GM19452 (cell line): ENCODE data around the gene RAB32.

Experiments used
- ATAC-seq: cut with Tn5 transposase; IDR thresholded peaks from one replicate; pipeline ENCODE4 v1.9.1; 2021; ENCODE audit not compliant: unreplicated experiment

RAB32 gene

DNA sequence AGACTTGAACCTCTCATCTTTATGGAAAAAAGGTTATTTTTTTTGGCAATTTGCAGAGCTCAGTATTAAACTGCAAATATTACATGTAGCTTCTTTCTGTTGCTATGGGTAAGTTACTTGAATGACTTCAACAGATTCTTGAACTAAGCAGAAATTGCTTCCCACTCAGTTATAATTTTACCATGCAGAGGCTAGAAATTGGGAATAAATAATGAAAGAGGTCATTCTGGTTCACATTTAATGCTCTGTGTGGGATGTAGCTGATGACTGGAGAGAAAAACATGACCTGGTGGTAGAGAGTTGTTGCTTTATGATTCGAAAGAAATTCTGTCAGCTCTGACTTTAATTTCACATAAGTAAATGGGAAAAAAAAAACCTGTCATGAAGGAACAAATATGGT is 38.3 kb downstream of the RAB32 start:
- no peak for ATAC-seq

DNA sequence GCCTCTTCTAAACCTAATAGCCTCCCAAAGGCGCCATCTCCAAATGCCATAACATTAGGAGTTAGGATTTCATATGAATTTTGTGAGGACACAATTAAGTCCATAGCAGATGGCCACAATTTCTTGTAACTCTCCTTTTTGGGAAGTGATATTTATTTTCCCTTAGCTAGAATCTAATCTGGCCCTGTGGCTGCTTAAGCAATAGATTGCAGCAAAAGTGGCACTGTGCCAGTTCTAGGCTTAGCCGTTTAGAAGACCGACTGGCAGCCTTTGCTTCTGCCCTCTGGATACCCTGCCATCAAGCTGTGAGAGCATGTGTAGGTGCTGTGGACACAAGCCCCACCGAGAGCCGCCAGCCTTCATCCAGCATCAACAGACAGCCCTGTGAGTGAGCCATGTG is 39.2 kb downstream of the RAB32 start:
- ATAC-seq: no peak

DNA sequence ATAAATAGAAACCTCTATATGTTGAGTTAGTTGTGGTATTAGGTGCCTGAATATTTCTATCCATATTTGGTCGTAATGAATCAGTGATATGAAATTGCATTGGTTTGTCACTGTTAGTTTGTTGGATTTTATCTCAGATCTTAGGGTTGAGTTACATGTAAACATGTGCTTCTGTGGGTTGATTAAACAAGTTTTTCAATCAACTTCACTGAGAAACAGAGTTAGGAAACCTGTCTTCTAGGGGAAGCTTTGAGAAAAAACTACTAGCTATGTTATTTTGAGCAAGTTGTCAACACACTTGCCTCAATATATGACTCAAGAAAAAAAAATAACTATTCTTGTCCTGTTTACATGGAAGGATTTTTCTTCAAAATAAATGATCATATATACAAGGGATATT is 40.3 kb downstream of the RAB32 start:
- ATAC-seq: no peak

DNA sequence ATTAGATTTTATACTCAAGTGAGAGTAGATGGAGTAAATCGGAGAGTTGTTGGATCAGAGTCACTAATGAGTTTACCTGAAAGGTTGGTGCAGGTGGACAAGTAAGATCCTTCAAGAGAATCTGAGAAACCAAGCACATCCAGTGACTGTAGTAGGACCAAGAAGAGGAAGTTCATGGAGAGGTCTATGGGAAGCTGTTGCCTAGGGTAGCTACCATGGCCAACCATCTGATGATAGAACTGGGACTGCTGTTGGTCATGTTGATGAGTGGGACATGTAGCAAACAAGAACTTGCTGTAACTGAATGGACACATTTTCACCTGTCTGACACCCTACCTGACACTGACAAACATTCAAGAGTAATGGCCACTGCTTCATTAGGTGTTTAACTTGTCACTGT is 43.8 kb downstream of the RAB32 start:
- no peak for ATAC-seq

DNA sequence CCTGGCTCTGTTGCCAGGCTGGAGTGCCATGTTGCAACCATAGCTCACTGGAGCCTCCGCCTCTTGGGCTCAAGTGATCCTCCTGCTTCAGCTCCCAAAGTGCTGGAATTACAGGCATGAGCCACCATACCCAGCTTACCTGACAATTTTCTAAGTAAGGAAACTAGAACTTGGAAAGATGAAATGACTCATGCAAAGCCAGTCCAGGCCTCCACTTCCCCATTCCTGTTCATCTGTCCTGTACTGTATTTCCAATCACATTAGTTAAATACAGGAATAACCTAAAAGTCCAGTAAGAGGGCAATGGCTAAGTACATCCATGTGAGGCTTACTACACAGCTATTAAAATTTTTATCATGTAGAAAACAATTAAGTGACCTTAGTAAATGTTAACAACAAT is 46.9 kb downstream of the RAB32 start:
- ATAC-seq: no peak

DNA sequence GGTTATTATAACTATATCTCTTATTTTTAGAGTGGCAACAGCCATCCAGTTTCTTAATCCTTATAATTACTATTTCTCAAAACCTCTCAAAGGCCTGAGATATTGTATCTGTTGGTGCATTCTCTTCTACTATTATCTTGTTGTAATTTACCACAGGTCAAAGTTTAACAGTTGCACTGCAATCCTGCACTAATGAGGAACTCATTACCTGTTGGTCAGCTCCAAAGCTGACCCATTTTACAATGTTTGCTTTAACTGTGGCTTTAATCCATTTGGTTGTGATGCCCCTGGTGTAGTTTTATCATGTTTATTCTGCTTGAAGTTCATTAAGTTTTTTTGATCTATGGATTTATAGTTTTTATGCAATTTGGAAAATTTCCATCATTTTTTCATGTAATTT is 48.8 kb downstream of the RAB32 start:
- no peak for ATAC-seq

DNA sequence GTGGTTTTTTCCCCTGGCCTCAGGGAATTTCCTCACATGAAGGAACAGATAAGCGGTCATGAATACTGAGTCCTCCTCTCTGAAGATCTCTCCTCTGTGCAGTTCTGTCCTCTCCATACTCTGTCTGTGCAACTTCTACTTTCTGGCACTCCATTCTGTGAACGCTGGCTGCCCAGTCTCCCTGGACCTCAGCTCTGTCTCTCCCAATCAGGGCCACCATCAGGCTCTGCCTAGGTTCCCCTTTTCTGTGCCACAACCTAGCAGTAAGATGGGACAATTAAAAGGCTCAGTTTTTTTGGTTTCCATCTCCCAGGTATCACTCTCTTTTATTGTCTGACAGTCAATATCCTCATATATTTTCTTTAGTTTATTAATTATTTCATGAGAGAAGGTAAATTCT is 50.4 kb downstream of the RAB32 start:
- ATAC-seq: no peak

DNA sequence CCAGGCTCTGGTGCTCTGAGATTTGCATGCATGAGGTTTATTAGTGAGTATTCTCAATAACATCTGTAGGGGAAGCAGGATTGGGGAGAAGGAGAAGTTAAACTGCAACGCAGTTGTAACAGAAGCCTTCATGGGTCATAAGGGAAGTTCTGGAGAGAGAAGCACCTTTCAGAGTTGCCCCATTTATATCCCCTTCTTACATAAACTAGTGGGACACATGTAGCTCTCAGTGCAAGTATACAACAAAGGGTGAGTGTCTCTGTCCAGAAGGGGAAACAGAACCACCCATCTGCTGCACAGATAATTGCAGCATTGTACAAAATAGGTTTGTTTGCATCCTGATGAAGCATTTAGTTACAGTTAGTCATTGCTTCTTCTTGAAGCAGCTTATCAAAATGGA is 50.9 kb downstream of the RAB32 start:
- ATAC-seq: no peak

DNA sequence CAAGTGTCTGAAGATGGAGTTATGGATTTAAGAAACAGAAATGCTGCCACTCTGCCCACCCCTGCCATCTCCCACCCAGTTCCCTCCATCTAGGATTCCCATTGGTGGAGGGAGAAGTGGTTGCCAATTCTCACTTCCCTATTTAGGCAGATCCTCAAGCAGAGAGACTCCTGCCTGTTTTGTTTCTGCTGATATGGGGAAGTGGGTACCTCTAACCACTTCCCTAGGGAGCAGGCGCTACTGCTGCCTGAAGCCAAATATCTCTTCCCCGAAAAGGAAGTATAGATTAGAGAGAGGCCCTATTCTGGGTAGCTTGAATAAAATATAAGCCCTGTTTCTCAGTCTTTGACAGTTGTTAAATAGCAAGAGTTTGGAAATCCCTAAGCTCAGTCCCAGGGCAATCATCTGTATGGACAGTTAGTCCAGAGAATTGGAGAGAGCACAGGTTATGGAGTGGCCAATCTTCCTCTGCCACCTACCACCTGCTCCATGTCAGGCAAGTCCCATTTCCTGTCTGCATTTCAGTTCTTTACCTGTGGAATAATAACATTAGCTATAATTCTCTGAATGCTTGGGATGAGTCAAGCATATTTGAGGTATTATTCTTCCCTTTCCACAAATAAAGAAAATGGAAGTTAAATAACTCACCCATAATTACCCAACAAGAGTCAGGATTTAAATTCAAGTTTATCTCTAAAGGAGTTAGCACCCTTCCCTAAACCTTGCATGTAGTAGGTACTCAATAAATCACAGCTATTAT is 52.5 kb downstream of the RAB32 start:
- ATAC-seq: no peak

DNA sequence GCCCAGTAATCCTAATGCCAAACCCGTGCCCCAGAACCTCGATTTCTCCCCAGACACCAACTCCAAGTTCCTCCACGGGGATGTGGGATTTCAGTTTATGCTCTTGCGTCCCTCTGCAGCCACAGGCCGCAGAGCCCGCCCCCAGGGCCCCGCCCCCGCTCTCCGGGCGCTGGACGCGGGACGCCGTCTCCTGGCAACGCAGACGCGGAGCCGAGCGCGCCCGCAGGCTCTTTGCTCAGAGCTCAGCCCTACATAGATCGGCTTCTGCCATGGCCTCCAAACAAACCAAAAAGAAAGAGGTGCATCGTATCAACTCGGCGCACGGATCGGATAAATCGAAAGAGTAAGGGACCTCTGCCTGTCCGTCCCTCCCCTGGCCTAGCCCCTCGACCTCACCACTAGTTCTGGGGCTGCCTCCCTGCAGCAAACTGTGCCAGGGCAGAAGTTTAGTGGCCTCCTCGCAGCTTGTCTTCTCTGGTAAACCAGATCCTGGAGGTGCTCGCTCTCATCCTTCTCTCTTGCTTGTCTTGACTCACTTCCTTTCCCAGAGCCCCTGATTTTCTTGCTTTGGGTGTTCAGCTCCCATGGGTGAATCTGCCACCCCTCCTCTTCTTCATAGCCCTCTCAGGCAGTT is 55.3 kb downstream of the RAB32 start, which contains the start of gene ADGB:
TSS of gene ADGB (plus strand) at position 201 of the 634 bp plus-strand sequence. CDS start at position 270, 69 bp downstream.
- ATAC-seq: no peak

DNA sequence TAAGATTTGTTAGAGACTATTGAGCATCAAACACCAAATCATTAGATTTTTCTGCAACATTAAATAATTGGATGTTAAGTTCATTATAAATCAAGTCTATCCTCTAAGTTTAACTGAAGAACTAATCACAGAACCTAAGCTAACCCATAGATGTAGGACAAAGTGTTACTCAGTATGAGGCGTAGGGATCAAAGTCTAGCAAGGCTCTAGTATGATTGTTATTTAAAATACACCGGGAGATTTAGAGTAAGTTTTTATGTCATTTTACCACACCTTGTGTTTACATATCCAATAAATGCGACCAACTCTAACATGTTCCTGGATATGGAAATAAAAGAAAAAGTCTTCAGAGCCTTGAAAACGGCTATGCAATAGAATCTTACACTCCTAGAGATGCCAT is 57.7 kb downstream of the RAB32 start:
- ATAC-seq: no peak

DNA sequence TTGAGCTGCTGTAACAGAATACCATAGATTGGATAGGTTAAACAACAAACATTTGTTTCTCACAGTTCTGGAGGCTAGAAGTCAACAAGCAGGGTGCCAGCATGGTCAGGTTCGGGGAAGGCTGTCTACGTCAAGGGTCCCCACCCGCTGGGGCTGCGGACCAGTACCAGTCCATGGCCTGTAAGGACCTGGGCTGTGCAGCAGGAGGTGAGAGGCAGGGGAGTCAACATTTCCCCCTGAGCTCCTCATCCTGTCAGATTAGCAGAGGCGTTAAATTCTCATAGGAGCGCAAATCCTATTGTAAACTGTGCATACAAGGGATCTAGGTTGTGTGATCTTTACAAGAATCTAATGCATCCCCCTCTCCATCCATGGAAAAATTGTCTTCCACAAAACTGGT is 58.9 kb downstream of the RAB32 start:
- no peak for ATAC-seq
